Panc1 (cell line): Measurements from ENCODE around the gene TXK.

Experiments used
- POLR2AphosphoS5 ChIP-seq: IDR thresholded peaks from 2 replicates; pipeline ENCODE4 v1.6.1; 2012; ENCODE audit warnings: mild to moderate bottlenecking, low read depth, low read length, moderate library complexity
- SIN3A ChIP-seq: IDR thresholded peaks from 2 replicates; pipeline ENCODE4 v1.6.1; 2012; ENCODE audit warnings: low read depth, mild to moderate bottlenecking, low read length, moderate library complexity, borderline replicate concordance; ENCODE audit not compliant: insufficient read depth
- TCF7L2 ChIP-seq: IDR thresholded peaks from 2 replicates; pipeline ENCODE4 v1.6.1; 2011; ENCODE audit warnings: mild to moderate bottlenecking, low read depth, low read length, inconsistent platforms
- TF ChIP-seq, protein P1 (sequence below): fragments of 450-650 bp; IDR thresholded peaks from 2 replicates; pipeline ENCODE4 v1.5.1; 2017; ENCODE audit warnings: mild to moderate bottlenecking
- TF ChIP-seq, protein P2 (sequence below), 2 experiments: IDR thresholded peaks; 2 replicates each; pipeline ENCODE4 v1.6.1; 2011 to 2012; ENCODE audit warnings: low read depth in 2 of 2, control low read depth in 1 of 2, low read length in 1 of 2, mild to moderate bottlenecking in 1 of 2, moderate library complexity in 1 of 2; ENCODE audit not compliant: insufficient read depth in 1 of 2

DNA sequence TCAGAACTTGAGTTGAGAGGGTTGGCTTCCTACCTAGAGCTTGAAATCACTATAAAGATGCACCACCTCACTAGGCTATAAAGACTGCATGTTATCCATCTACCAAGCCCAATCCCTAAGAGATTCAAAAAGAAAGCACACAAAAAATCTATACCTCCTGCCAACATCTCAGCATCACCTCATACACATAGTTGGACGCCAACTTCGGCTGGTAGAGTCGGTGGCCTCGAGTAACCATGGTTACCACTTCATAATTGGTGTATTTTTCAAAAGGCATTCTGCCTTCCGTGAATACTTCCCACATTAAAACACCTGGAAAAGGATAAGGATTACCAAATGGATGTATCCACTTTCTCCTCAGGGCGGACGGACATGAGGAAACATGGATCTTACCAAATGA is 4.5 kb upstream of the TXK start:
- TF ChIP-seq, protein P1, sequence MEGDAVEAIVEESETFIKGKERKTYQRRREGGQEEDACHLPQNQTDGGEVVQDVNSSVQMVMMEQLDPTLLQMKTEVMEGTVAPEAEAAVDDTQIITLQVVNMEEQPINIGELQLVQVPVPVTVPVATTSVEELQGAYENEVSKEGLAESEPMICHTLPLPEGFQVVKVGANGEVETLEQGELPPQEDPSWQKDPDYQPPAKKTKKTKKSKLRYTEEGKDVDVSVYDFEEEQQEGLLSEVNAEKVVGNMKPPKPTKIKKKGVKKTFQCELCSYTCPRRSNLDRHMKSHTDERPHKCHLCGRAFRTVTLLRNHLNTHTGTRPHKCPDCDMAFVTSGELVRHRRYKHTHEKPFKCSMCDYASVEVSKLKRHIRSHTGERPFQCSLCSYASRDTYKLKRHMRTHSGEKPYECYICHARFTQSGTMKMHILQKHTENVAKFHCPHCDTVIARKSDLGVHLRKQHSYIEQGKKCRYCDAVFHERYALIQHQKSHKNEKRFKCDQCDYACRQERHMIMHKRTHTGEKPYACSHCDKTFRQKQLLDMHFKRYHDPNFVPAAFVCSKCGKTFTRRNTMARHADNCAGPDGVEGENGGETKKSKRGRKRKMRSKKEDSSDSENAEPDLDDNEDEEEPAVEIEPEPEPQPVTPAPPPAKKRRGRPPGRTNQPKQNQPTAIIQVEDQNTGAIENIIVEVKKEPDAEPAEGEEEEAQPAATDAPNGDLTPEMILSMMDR = no peak
- TF ChIP-seq TCF7L2 (no peak), POLR2AphosphoS5 (no peak), SIN3A (no peak)
- TF ChIP-seq, protein P2, sequence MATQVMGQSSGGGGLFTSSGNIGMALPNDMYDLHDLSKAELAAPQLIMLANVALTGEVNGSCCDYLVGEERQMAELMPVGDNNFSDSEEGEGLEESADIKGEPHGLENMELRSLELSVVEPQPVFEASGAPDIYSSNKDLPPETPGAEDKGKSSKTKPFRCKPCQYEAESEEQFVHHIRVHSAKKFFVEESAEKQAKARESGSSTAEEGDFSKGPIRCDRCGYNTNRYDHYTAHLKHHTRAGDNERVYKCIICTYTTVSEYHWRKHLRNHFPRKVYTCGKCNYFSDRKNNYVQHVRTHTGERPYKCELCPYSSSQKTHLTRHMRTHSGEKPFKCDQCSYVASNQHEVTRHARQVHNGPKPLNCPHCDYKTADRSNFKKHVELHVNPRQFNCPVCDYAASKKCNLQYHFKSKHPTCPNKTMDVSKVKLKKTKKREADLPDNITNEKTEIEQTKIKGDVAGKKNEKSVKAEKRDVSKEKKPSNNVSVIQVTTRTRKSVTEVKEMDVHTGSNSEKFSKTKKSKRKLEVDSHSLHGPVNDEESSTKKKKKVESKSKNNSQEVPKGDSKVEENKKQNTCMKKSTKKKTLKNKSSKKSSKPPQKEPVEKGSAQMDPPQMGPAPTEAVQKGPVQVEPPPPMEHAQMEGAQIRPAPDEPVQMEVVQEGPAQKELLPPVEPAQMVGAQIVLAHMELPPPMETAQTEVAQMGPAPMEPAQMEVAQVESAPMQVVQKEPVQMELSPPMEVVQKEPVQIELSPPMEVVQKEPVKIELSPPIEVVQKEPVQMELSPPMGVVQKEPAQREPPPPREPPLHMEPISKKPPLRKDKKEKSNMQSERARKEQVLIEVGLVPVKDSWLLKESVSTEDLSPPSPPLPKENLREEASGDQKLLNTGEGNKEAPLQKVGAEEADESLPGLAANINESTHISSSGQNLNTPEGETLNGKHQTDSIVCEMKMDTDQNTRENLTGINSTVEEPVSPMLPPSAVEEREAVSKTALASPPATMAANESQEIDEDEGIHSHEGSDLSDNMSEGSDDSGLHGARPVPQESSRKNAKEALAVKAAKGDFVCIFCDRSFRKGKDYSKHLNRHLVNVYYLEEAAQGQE (IDR thresholded peaks at IDR 0.05; ENCODE audit: insufficient read depth in 1 of 2, low read depth in 2 of 2, low read length in 1 of 2) = no peak
